KOPT-K1 (cell line): ENCODE measurements around the gene MT1G.
"Not testable (repeated sequence)": the region's sequence is repeated elsewhere in the genome, so short reads cannot be mapped to it uniquely, and the experiment has no call there.

Experiments used
- H3K27ac ChIP-seq: fragments of 200-600 bp; sonication (generic); 2 replicates; pipeline ENCODE4 v1.5.1; 2016; ENCODE audit warnings: antibody characterized with exemption, mild to moderate bottlenecking, low read depth, low read length; ENCODE audit not compliant: poor library complexity, severe bottlenecking
- H3K36me3 ChIP-seq: fragments of 200-600 bp; sonication (generic); 2 replicates; pipeline ENCODE4 v1.5.1; 2017; ENCODE audit warnings: antibody characterized with exemption, mild to moderate bottlenecking, low read length, moderate library complexity; ENCODE audit not compliant: insufficient read depth
- H3K9me3 ChIP-seq: fragments of 200-600 bp; sonication (generic); 2 replicates; pipeline ENCODE4 v1.5.1; 2017; ENCODE audit warnings: antibody characterized with exemption, low read length, mild to moderate bottlenecking; ENCODE audit not compliant: insufficient read depth, poor library complexity, severe bottlenecking

The MT1G gene

GRCh38 chr16:56625943-56626654 is 41.8 kb downstream of the MT1G start:
- Histone ChIP-seq H3K27ac (no peak overlapping the region), H3K36me3 (no peaks in the 10 kb centered on the region), H3K9me3 (no peaks in the 10 kb centered on the region)

- Histone ChIP-seq H3K36me3 (no peaks in the 10 kb centered on the region), H3K27ac (no peak within 1 kb of the TSS), H3K9me3 (no peaks in the 10 kb centered on the region)
Observed at GRCh38 chr16:56625140-56625942, 42.5 kb downstream of the MT1G start, which contains the start of gene MT1E. TSS of gene MT1E (plus strand) at chr16:56625781. CDS start at chr16:56625852, 71 bp downstream.

GRCh38 chr16:56623637-56624036 is 44.2 kb downstream of the MT1G start:
- Histone ChIP-seq H3K9me3 (no peaks in the 10 kb centered on the region), H3K36me3 (no peaks in the 10 kb centered on the region)

GRCh38 chr16:56623184-56623583 is 44.7 kb downstream of the MT1G start:
- not testable (repeated sequence) for H3K9me3 ChIP-seq, H3K36me3 ChIP-seq, H3K27ac ChIP-seq

More at GRCh38 chr16:56623637-56624036, 44.2 kb downstream of the MT1G start:
- no peak overlapping the region for H3K27ac ChIP-seq

- not testable (repeated sequence) for H3K36me3 ChIP-seq, H3K27ac ChIP-seq, H3K9me3 ChIP-seq
Observed at GRCh38 chr16:56621665-56622445, 46.0 kb downstream of the MT1G start.

GRCh38 chr16:56620339-56620897 is 47.4 kb downstream of the MT1G start:
- no peaks in the 10 kb centered on the region for H3K9me3 ChIP-seq
- H3K27ac ChIP-seq = no peak overlapping the region
- H3K36me3 ChIP-seq = no peaks in the 10 kb centered on the region

GRCh38 chr16:56618138-56618537 is 49.7 kb downstream of the MT1G start:
- no peaks in the 10 kb centered on the region for H3K36me3 ChIP-seq
- no peaks in the 10 kb centered on the region for H3K9me3 ChIP-seq
- no peak overlapping the region for H3K27ac ChIP-seq

GRCh38 chr16:56617212-56618085 is 50.4 kb downstream of the MT1G start:
- Histone ChIP-seq H3K36me3 (no peaks in the 10 kb centered on the region), H3K9me3 (no peaks in the 10 kb centered on the region), H3K27ac (no peak overlapping the region)
